HG02623 (cell line): ENCODE measurements around the gene CPNE8.
A peak's percentile ranks its signal among the peaks of the same experiment; 100 is the strongest.

Experiments used
- ATAC-seq: cut with Tn5 transposase; IDR thresholded peaks from one replicate; pipeline ENCODE4 v1.9.1; 2021; ENCODE audit warnings: moderate library complexity; ENCODE audit not compliant: unreplicated experiment

CPNE8 gene

DNA sequence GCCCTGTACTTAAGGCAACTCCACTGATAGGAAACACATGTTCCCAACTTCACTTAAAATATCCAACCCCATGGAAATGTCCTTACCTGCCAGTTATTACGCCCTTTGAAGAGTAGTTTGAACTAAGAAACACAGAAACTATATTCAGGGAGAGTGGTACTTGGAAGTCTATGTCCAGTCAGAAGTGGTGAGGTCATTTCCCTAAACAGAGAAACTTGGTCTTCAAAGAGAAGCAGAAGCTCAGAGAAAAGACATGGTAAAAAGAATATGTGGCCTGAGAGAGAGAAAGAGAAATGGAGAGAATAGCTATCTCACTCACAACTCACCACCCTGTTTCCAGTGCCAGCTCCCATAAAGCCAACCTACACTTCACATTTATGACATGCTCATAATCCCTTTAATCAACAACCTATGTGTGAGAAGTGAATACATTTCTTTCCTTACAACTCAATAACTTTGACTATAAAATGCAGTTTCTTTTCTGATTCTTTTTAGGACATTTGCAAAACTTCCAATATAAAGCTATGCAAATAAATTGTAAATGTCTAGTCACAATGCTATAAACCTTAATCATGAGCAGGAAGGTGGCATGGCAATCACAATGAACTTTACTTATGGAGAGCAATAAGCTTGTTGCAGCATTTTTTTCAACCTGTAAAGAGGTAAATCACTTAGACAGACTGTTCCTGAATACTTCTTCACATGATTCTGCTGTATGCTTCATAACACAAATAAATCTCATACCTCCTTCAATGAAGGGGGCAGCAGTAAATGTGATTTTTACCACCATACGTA, 67.1 kb downstream of the CPNE8 start:
- no peak for ATAC-seq

DNA sequence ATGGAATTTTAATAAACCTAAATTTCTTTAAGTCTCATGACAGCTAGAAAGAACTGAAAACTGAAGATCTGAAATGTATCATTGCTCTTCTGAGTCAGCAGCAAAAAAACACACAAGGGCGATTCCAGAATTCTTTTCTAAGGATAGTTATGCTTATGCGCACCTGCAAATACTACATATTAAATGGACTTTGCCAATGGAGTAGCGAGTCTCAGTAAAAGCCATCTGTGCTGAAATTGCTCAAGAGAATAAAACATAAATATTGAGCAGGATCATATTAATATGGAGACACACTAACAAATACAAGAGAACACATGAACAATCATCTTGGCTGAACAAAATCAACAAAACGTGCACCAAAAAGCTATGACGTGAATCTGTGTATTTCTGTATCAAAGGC, 73.7 kb downstream of the CPNE8 start:
- no peak for ATAC-seq

DNA sequence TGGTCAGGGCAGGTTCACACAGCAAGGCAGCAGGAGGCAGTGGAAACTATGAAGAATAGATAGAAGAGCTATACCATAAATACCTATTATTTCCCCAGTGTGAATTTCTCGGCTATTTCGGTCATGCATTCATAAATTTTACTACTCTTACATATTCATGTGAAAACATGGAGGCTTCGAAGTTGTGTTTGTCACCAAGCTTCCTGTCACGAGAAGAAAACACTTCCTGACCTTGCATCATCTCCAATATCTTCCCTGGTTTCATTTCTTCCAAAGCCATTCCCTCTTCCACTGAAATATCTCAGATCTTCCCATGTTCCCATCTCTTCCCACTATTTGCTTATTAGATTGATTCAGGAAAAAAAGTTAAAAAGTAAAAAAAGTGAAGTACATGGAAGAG, 80.4 kb downstream of the CPNE8 start:
- ATAC-seq: no peak

DNA sequence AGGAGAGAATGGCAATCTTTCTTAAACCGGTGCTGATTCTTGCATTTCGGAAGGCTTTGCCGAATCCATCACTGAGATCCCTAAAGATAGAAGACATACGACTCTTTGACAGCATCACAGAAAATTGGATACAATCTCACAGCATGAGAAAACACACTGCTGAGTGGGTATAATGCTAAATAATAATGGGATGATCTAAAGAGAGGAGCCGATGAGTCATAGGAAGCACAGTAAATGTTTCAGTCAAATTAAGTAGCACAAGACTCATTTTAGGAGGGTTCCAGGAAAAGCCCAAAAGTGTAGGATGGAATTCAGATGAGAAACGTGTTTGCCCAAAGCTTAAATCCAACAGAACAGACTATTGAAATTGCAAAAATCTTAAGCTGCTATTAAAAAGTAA, 81.7 kb downstream of the CPNE8 start:
- no peak for ATAC-seq

DNA sequence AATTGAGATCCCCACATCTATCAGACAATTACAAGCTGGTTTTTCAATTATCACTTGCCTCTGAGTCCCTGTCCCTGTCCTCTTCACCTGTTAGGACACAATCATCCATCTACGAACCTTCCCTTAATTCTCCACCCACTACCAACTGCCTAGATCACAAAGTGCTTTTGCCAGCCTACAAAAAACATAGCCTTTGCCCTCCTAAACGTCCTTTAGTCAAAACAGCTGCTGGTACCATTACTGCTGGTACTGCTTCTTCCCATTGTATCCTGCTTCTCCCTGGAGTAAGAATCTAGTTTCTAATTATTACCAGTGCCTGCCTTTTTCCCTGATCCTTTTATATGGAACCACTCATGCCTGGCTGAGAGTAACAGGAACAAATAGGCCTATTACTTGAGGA, 82.1 kb downstream of the CPNE8 start:
- ATAC-seq: no peak

DNA sequence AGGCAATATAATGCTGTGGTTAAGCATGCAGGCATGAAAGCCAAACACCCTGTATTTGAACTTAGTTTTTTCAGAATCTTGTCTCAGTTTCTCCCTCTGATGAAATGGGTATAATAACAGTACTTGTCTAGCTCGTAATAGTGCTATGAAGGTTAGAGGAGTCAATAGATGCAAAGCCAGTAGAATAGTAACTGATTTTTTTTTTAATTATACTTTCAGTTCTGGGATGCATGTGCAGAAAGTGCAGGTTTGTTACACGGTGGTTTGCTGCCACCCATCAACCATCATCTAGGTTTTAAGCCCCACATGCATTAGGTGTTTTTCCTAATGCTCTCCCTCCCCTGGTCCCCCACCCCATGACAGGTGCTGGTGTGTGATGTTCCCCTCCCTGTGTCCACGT, 87.4 kb downstream of the CPNE8 start:
- ATAC-seq: no peak

DNA sequence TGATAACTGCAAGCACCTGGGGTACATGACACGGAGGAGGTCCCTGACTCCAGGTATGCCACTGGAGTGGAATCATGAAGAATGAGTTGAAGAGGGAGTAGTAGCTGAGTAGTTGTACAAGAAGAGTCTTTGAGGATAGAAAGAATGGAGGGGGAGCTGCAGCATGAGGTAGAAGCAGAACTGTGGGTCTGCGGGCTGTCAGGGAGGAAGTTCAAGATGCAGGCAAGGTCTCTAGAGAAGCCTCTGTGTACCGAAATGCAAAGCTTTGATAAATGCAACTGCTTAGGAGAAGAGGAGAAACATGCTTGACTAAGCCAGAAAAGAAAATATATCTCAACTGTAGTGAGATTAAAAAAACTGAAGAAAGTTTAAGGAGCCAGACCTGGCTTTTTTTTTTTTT, 91.5 kb downstream of the CPNE8 start:
- ATAC-seq: no peak

DNA sequence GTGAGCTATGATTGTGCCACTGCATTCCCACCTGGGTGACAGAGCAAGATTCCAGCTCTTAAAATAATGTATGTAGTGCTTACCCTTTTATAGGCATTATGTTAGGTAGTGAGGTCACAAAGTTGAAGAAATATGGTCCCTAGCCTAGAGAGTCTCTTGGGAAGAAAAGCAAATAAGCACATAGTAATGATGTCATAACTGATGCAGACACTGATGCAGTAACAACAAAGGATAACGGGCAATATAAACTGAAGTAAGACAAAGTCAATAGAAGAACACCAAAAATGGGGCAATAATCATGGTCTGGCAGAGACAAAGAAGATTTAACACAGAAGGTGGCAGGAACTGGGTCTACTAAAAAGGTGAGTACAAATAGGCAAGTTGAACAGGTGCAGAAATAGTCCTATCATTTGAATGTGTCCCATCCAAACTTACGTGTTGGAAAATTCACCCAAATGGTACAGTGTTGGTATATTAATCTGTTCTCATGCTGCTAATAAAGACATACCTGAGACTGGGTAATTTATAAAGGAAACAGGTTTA, 93.5 kb downstream of the CPNE8 start:
- ATAC-seq: no peak

DNA sequence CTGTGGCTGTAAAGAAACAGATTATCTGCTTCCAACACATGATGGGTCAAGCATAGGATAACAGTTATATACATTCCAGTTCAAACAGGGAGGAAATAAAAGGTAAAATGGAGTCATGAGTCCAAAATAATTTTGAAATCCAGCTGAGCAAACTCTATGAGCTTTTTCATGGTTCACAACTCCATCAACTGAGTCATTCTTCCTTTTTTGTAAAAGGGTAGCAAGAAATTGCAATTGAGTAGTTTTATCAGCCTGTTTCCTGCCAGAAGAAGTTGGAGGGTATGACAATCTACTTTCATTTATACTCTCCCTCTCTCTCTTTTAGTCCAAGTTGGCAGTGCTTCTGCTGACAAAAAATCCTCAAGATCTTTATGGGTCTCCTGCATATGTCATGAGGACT, 95.6 kb downstream of the CPNE8 start:
- ATAC-seq: no peak

DNA sequence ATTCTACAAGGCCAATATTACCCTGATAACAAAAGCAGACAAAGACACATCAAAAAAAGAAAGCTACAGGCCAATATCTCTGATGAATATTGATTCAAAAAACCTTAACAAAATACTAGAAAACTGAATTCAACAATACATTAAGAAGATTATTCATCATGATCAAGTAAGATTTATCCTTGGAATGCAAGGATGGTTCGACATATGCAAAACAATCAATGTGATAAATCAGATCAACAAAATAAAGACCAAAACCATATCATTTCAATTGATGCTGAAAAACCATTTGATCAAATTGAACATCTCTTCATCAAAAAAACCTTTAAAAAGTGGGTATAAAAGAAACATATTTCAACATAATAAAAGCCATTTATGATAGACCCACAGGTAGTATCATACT, 117.3 kb downstream of the CPNE8 start:
- no peak for ATAC-seq

DNA sequence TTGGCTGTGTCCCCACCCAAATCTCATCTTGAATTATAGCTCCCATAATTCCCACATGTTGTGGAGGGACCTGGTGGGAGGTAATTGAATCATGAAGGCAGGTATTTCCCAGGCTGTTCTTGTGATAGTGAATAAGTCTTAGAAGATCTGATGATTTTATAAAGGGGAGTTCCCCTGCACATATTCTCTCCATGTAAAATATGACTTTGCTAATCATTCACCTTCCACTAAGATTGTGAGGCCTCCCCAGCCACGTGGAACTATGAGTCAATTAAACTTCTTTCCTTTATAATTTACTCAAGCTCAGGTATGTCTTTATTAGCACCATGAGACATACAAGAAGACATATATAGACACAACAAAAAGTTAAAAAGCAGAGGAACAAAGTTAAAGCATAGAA, 120.0 kb downstream of the CPNE8 start:
- ATAC-seq: no peak

DNA sequence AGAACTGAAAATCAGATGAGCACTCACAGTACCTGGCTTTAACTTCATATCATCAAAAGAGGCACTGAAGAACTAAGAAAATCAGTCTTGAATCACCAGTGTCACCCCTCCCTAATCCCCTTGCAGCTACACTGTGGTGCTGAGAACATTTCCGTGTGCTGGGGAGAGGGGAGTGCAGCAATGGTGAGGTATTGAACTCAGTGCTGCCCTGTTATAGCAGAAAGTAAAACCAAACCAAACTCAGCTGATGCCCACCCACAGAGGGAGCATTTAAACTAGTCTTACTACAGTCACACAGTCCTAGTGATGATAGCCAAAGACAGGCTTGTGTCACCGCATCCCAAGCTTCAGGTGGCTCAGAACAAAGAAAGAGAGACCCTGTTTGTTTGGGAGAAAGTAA, 122.1 kb downstream of the CPNE8 start:
- no peak for ATAC-seq

DNA sequence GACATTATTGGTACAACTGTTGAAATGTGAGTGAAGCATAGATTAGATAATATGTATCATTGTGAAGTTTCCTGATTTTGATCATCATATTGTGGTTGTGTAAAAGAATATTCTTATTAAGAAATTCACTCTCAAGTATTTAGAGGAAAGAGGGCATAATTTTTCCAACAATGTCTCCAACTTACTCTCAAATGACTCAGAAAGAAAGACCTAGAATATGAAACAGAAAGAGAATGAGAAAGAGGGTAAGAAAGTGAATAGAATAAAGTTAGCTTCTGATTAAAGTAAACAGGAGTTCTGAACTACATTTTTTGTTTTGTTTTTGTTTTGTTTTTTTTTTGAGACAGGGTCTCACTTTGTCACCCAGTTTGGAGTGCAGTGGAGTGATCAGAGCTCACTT, 123.0 kb downstream of the CPNE8 start:
- ATAC-seq: peak; percentile 49

DNA sequence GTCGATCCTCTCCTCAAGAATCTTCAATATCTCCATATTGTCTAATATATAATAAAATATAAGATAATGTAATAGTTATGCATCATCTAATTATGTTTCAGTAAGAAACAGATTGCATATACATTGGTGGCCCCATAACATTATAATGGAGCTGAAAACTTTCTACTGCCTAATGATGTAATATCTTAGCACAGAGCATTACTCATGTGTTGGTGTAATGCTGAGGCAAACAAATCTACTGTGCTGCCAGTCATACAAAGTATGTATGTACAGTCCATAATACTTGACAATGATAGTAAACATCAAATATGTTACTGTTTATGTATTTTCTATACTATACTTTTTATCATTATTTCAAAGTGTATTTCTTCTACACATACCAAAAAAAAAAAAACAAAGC, 128.7 kb downstream of the CPNE8 start:
- ATAC-seq: no peak

DNA sequence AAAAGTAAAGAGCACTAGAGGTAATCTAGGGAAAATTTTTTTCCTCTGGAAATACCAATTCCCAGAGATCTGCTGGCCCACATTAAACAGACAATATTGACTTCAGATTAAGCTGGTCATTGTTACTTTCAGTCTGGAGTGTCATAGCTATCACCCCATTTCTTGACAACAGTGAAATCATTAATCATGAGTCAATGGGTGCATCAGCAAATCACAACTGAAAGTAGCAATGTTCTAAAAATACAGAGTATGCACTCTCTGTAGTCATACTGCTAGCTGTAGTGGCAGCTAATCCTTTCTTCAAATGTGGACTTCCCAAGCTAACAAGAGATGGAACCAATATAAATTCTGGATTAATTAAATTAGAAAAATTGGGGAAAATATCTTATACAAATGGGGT, 129.9 kb downstream of the CPNE8 start:
- ATAC-seq: peak; percentile 89

DNA sequence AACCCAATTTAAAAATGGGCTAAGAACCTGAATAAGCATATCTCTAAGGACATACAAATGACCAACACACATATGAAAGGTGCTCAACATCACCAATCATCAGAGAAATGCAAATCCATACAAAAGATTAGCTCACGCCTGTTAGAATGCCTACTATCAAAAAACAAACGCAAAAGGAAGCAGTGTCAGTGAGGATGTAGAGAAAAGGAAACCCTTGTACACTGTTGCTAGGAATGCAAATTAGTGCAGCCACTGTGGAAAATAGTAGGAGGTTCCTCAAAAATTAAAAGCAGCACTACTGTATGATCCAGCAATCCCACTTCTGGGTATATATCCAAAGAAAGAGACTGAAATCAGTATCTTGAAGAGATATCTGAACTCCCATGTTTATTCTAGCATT, 133.0 kb downstream of the CPNE8 start:
- no peak for ATAC-seq

DNA sequence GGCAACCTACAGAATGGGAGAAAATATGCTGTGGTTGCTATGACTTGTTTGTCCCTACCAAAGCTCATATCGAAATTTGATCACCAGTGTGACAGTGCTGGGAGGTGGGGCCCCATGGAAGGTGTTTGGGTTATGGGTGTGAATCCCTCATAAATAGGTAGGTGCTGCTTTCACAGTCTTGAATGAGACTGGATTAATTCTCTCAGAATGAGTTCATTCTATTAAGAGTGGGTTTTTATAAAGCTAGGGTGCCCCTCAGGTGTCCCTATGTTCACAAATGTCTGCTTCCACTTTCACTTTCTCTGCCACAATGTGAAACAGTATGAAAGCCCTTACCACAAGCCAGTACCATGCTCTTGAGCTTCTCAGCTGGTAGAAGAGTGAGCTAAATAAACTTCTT, 133.5 kb downstream of the CPNE8 start:
- peak; percentile 77 for ATAC-seq

DNA sequence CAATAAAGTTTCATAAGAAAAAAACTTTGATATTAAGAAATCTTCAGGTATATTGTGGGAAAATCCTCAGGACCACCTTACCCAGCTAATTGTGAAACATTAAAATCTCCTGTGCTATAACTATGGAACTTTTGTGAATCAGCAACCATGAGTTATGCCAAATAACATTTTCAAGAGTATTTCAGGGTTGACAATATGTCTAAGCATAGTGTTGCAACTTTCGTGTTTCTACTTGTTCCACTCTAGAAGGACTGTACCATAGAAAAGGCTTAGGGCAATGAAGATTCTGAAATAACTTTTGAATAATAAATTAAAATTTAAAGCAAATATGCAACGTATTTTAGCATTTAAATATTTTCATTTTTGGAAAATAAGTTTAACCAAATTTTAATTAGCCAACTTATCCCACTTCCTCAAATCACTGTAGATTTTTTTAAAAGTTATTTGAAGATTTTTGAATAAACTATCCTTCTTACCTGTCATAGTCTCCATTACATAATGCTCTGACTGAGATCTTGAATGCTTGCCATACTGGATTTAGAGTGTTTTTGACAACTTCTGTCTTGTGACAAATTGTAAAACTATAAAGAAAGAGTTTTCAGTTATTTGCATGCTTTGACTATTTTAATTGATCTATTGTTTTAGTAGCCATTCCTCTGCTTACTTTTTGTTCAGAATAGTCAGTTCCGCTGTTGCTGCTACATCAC, 143.6 kb downstream of the CPNE8 start:
- ATAC-seq: no peak

DNA sequence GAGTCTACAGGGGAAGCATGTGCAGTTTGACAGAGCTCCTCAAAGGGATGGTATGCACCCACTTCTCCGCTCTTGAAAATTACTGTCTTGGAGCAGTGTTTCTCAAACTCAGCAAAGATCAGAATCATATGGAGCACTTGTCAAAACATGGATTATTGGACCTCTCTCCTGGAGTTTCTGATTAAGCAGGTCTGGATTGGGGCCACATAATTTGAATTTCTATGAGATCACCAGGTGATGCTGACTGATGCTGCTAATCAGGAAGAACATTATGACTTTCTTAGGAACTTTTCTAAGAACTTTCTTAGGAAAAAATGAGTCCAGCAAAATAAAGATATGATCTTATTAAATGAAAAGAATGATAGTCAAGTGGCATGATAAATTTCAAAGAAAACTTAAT, 144.3 kb downstream of the CPNE8 start:
- no peak for ATAC-seq

DNA sequence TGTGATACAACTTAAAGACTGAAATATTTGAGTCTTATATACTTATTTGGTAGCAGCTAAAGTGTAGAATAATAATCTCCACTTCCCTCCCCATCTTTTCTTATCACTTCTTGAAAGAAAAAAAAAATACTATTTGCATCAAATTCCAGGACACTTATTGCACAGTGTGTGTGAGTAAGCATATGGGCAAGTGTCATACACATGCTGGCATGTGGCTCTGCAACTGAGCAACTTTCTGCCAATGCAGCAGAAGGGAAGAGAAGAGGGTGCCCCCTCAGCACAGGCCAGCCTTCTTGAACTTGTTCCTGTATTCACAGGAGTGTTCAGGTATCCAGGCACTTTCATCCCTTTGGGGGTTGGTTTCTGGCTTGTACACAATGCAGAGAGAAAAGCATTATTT, 145.8 kb downstream of the CPNE8 start:
- no peak for ATAC-seq

DNA sequence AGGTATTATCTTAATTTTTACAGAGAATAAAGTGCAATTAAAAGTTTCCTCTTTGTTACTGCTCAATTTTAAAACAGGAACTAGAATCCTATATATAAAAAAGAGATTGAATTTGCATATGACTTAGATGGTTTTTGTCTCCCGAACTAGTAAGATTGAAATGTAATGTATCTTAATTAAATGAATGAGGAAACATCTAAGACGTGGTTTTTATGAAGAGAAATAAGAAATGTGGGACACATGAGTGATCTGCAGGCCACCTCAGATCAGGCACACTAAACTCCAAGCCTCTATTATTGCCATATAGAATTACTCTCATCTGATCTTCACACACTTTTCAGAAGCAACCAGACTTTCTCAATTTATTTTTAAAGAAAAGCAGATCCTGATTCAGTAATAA, 158.6 kb downstream of the CPNE8 start:
- ATAC-seq: no peak

DNA sequence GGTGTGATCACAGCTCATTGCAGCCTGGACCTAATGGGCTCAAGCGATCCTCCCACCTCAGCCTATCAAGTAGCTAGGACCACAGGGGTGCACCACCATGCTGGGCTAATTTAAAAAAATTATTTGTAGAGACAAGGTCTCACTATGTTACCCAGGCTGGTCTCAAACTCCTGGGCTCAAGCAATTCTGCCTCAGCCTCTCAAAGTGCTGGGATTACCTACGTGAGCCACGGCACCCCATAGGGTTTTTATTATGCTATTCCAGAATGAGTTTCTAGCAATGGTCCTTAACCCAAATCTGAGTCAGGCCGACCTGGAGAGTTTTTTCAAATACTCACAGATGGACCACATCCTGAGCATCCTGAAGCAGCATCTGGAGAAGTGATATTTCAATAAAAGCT, 159.8 kb downstream of the CPNE8 start:
- ATAC-seq: no peak
